D721Med (cell line): ENCODE results near the gene POU6F2.

Source experiments
- DNase-seq: peaks from one replicate; pipeline ENCODE4 v3.0.0; 2011; ENCODE audit warnings: low spot score; ENCODE audit not compliant: insufficient read length
- FAIRE-seq: peaks from 2 replicates; lab custom pipeline; 2011; peaks lifted over from hg19 to GRCh38; lab: Jason Lieb, UNC
- TF ChIP-seq, protein P1 (sequence below): IDR thresholded peaks from 2 replicates; pipeline ENCODE4 v1.5.1; 2012; ENCODE audit warnings: mild to moderate bottlenecking, control low read depth; ENCODE audit not compliant: insufficient read depth; ENCODE audit errors: missing control alignments

Gene POU6F2

DNA sequence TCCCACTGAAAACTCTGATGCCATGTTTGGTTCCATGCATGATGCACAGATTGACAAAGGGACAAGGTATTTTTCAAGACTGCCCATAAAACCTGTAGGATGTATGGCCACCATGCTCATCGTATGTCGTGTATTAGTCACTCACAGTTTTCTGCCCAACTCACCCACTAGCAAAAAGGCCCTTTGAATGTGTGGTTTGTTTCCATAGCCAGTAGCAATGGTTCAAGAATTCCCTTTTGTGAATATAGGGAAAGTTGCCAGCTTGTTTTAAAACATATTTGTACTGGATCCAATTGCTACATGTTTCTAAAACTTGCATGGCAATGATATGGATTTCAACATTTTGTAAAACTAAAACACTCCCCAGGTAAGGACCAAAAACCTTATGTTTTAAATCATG, 307.5 kb downstream of the POU6F2 start:
- TF ChIP-seq, protein P1, sequence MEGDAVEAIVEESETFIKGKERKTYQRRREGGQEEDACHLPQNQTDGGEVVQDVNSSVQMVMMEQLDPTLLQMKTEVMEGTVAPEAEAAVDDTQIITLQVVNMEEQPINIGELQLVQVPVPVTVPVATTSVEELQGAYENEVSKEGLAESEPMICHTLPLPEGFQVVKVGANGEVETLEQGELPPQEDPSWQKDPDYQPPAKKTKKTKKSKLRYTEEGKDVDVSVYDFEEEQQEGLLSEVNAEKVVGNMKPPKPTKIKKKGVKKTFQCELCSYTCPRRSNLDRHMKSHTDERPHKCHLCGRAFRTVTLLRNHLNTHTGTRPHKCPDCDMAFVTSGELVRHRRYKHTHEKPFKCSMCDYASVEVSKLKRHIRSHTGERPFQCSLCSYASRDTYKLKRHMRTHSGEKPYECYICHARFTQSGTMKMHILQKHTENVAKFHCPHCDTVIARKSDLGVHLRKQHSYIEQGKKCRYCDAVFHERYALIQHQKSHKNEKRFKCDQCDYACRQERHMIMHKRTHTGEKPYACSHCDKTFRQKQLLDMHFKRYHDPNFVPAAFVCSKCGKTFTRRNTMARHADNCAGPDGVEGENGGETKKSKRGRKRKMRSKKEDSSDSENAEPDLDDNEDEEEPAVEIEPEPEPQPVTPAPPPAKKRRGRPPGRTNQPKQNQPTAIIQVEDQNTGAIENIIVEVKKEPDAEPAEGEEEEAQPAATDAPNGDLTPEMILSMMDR, result no peak
- DNase-seq (no peak), FAIRE-seq (no peak)

DNA sequence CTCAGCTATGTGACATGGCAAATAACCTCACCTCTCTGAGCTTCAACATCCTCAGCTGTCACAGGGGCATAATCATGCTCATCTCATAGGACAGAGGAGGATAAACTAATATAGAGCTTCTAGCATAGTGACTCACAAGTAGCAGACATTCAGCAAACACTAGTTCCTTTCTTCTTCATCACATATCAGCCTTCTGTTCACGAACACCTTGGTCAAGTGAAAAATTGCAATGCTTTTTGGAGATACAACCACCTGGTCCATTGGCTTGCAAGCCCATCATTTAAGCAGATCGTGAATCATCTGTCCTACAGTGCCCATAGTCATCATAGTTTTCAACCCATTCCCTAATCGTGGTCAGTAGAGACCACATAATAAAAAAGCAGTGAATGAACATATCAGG, 310.6 kb downstream of the POU6F2 start:
- TF ChIP-seq, protein P1, result no peak
- no peak for FAIRE-seq
- no peak for DNase-seq

DNA sequence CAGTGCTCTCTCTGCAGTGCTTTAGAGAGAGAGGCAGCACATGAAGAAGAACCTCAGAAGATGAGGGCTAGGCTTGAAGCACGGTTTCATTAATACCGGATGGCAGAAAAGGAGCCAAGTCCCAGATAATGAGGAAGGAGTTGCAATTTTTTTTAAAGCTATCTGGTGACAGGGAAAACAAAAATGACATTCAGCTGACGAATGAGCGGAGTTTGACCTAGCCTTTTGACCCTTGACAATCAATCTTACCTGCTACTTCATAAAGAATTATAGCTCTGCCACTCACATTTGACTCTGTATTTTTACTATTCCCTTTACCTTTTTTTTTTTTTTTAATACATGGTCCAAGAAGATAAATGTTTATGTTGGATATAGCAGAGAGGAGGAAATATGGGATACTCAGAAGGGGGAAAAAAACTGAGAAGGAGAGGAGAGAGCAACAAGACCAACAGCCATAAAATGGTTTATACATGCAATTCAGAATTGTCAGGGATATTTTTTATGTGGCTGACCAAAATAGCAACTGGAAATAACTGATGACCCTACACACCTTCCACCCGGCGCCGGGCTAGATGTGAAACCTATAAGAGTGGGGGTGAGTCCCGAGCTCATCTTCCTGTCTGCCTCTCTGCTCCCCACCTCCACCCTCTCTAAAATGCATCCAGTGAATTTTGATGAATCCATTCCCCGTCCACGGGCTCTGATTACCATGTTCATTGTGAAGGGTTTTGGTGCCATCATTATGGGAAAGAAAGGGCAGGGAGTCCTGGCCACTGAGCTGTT, 314.1 kb downstream of the POU6F2 start:
- FAIRE-seq (no peak), DNase-seq (no peak)
- TF ChIP-seq, protein P1, result no peak

DNA sequence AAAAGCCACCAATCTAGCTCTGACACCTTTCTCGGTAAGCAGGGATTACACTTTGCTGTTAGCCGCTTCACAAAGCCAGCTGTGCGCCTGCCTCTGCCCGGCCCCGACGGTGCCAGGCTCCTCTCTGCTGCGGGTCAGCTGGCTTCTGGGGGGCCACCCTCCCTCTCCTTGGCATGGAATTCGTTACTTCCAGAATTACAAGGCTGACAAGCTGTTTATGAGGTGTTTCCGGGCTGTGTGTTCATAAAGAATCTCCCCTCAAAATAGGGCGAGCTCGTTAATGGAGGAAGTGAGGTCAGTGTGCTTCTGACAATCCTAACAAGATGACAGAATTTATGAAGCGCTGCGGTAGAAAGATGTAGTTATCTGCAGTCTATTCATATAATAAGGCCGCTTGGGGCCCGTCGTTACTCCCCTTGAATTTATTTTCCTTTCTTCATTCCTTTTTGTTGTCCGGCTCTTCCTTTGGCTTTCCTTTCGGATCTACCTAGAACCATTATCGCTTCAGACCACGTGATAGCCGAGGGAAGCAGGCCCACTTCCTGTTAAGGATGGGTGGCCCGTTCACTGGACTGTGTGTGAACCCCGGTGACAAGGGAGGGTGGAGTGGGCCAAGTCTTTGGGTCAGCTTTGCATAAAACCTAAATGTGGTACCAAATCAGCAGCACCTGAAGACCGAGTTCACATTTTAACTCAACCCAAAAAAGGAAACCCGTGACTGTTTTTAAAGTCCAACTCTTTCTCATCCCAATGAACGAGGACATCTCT, 315.5 kb downstream of the POU6F2 start:
- FAIRE-seq (no peak), DNase-seq (no peak)
- TF ChIP-seq, protein P1, result no peak

DNA sequence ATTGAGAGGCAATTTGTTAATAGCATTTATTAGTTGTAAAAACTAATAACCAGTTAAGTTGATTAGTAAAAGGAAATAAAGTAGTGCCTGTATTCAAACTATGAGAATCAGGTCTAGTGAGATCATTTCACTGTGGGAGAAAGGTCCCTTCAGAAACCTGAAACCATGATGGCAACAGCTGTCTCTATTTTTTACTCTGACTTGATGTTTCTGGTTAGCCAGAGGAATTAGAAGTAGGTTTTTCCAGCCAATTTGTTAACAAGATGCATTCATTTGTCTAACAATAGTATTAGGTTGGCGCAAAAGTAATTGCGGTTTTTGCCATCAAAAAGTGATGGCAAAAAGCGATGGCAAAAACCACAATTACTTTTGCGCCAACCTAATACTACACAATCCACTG, 316.3 kb downstream of the POU6F2 start:
- FAIRE-seq (no peak), DNase-seq (no peak)
- TF ChIP-seq, protein P1, result no peak

DNA sequence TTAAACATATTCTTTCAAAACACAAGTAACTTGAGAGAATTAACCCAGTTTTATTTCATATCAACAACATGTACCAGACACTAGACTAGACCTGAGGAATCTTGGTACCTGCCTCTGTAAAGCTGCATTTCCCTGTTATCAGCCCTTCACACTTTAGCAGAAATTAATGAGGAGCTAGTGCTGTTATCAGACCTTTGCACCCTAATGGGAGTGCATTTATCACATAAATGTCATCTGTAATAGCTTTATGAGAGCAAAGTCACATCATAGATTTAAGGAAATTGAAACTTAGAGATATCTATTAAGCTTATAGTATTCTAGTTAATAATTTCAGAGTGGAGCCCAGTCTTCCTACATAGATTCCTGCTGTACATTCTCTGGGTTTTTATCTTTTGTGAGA, 318.1 kb downstream of the POU6F2 start:
- TF ChIP-seq, protein P1, result no peak
- FAIRE-seq (no peak), DNase-seq (no peak)

DNA sequence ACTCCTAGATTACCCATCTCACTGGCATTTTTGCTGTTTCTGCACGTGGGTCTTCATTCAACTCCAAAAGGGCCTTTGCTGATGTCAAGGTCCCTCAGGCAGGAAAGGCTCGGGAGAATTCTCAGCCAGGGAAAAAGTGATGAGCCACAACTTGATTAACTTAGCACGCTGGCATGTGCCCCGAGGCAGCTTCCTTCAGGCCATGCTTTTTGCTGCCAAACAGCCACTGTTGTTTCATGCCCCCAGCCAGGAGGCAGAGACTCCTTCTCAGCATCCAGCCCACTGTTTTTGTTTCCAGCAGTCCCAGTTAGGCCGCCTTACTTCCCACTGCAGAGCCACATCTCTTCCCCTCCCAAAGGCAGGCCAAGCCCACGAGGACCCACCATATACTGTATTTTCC, 322.0 kb downstream of the POU6F2 start:
- FAIRE-seq, result no peak
- TF ChIP-seq, protein P1, result no peak
- DNase-seq, result no peak
